ENCODE results near the gene SPC25. TPM values are rescaled to one million over a fixed set of nuclear protein-coding genes. Genes with fewer than 3 reads are reported as not detected.

Gene SPC25
- polyA plus RNA-seq, 1 donor (not counting 4 experiments of a cell fraction or from before 2014, with no cell fraction given): 7.1 TPM

DNA sequence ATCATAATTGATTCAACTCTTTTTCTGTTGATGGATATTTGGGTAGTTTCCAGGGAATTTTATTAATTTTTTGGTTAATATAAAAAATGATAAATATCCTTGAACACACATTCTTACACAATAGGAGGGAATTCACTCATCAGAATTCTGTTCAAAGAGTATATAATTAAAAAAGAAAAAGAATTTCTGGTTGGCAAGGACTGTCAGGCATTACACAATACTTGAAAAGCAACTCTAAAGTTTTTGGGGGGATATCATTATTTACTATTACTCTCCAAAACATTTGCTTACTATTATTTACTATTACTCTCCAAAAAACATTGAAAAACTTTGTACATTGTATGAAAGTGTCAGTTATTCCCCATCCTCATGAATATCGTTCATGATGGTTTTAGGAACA is 48.8 kb upstream of the SPC25 start:
- Histone ChIP-seq H3K9ac (ENCODE audit: control insufficient read depth, extremely low read depth, insufficient read depth, low read length) (no peak overlapping the region), H3K27ac (ENCODE audit: control insufficient read depth, insufficient read depth, low read length) (no peak overlapping the region), H3K4me2 (ENCODE audit: control insufficient read depth, extremely low read depth, insufficient read depth, low read depth, low read length) (no peak overlapping the region), H2AFZ (ENCODE audit: control insufficient read depth, low read length) (no peak overlapping the region), H3K4me1 (ENCODE audit: control insufficient read depth, extremely low read depth, insufficient read depth, low read length) (no peaks in the 10 kb centered on the region), H3K9me1 (ENCODE audit: control insufficient read depth, extremely low read depth, insufficient read depth, low read length) (no peaks in the 10 kb centered on the region), H3K36me3 (ENCODE audit: control insufficient read depth in 2 of 2, extremely low read depth in 1 of 2, insufficient read depth in 2 of 2, low read length in 2 of 2) (no peaks in the 10 kb centered on the region), H3K27me3 (ENCODE audit: control insufficient read depth, extremely low read depth, insufficient read depth, low read length) (peaks cover 1% of the 10 kb centered on the region), H4K20me1 (ENCODE audit: control insufficient read depth, extremely low read depth, insufficient read depth, low read length) (no peaks in the 10 kb centered on the region), H3K4me3 (ENCODE audit: control insufficient read depth in 2 of 3, extremely low read depth in 1 of 3, insufficient read depth in 2 of 3, low read depth in 1 of 3, low read length in 3 of 3) (no peak overlapping the region), H3K9me3 (ENCODE audit: control insufficient read depth, low read depth, low read length) (no peaks in the 10 kb centered on the region), H3K79me2 (ENCODE audit: control insufficient read depth, insufficient read depth, low read length) (no peaks in the 10 kb centered on the region)
- TF ChIP-seq EZH2 (IDR thresholded peaks at IDR 0.05; ENCODE audit: low read length): no peak
- TF ChIP-seq, protein P1, sequence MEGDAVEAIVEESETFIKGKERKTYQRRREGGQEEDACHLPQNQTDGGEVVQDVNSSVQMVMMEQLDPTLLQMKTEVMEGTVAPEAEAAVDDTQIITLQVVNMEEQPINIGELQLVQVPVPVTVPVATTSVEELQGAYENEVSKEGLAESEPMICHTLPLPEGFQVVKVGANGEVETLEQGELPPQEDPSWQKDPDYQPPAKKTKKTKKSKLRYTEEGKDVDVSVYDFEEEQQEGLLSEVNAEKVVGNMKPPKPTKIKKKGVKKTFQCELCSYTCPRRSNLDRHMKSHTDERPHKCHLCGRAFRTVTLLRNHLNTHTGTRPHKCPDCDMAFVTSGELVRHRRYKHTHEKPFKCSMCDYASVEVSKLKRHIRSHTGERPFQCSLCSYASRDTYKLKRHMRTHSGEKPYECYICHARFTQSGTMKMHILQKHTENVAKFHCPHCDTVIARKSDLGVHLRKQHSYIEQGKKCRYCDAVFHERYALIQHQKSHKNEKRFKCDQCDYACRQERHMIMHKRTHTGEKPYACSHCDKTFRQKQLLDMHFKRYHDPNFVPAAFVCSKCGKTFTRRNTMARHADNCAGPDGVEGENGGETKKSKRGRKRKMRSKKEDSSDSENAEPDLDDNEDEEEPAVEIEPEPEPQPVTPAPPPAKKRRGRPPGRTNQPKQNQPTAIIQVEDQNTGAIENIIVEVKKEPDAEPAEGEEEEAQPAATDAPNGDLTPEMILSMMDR (optimal IDR thresholded peaks at IDR 0.05 in 1 of 3, IDR thresholded peaks at IDR 0.05 in 1 of 3, conservative IDR thresholded peaks at IDR 0.05 in 1 of 3; ENCODE audit: extremely low read depth in 1 of 3, insufficient read depth in 2 of 3, low read length in 3 of 3): no peak
- DNase-seq (ENCODE audit: low read depth, low spot score): no peak
- FAIRE-seq: no peak
- dilution Hi-C loops (cut with MboI; ENCODE audit: extremely low pct_ligation_motif_present, low sequenced_read_pairs): no loop called here

DNA sequence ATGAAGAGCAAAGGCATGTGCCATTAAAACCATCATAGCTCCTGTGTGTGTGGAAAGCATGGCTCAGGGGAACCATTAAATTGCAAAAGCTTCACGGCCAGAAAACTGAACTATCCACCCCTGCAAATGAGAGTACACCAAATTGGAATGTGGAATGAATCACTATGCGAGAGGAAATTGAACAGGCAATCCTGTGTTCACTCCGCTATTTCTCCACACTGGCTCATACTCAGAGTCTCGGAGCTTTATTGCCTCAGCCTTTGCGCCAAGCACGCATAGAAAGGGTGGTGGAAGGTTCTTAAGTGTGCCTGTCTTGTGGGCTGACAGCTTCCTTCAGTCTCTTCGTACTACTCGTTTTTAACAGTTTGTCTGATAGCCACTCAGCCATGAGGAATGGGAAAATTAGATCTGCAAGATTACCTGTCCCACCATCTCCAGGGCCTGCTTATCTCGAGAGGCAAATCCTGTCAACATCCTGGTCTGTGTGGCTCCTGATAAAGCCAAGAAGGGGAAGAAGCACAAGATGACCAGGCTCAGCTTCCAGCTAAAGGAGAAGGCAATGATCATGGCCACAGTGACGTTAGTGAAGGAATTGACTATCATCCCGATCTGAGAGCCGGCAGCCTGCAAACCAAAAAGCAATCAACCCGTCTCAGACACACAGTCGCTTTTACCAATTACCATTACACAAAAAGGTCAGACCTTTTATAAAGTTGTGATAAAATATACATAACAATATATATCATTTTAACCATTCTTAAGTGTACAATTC is 45.8 kb upstream of the SPC25 start:
- H3K4me3 ChIP-seq (ENCODE audit: control insufficient read depth in 2 of 3, extremely low read depth in 1 of 3, insufficient read depth in 2 of 3, low read depth in 1 of 3, low read length in 3 of 3): no peak overlapping the region
- H3K27me3 ChIP-seq (ENCODE audit: control insufficient read depth, extremely low read depth, insufficient read depth, low read length): no peaks in the 10 kb centered on the region
- TF ChIP-seq, protein P1 (optimal IDR thresholded peaks at IDR 0.05 in 1 of 3, IDR thresholded peaks at IDR 0.05 in 1 of 3, conservative IDR thresholded peaks at IDR 0.05 in 1 of 3; ENCODE audit: extremely low read depth in 1 of 3, insufficient read depth in 2 of 3, low read length in 3 of 3): no peak
- TF ChIP-seq EZH2 (IDR thresholded peaks at IDR 0.05; ENCODE audit: low read length): no peak
- no peaks in the 10 kb centered on the region for H3K36me3 ChIP-seq (ENCODE audit: control insufficient read depth in 2 of 2, extremely low read depth in 1 of 2, insufficient read depth in 2 of 2, low read length in 2 of 2)
- FAIRE-seq: no peak
- DNase-seq (ENCODE audit: low read depth, low spot score): no peak
- no peaks in the 10 kb centered on the region for H3K79me2 ChIP-seq (ENCODE audit: control insufficient read depth, insufficient read depth, low read length)
- dilution Hi-C loops (cut with MboI; ENCODE audit: extremely low pct_ligation_motif_present, low sequenced_read_pairs): no loop called here
- H3K4me2 ChIP-seq (ENCODE audit: control insufficient read depth, extremely low read depth, insufficient read depth, low read depth, low read length): no peak overlapping the region
- H2AFZ ChIP-seq (ENCODE audit: control insufficient read depth, low read length): no peak overlapping the region
- no peaks in the 10 kb centered on the region for H3K9me1 ChIP-seq (ENCODE audit: control insufficient read depth, extremely low read depth, insufficient read depth, low read length)
- H4K20me1 ChIP-seq (ENCODE audit: control insufficient read depth, extremely low read depth, insufficient read depth, low read length): no peaks in the 10 kb centered on the region
- H3K9me3 ChIP-seq (ENCODE audit: control insufficient read depth, low read depth, low read length): no peaks in the 10 kb centered on the region
- H3K9ac ChIP-seq (ENCODE audit: control insufficient read depth, extremely low read depth, insufficient read depth, low read length): no peak overlapping the region
- no peaks in the 10 kb centered on the region for H3K4me1 ChIP-seq (ENCODE audit: control insufficient read depth, extremely low read depth, insufficient read depth, low read length)
- H3K27ac ChIP-seq (ENCODE audit: control insufficient read depth, insufficient read depth, low read length): no peak overlapping the region
